Lower lobe of right lung (tissue), 2 donors: ENCODE measurements around the gene HS6ST1. TPM values are rescaled to one million over a fixed set of nuclear protein-coding genes. Genes with fewer than 3 reads are reported as not detected.

Experiments used
- ATAC-seq, 2 donors: fragments of 200-7000 bp; cut with Tn5 transposase; one replicate each; pipeline ENCODE4 v1.9.1; 2020 to 2022; ENCODE audit warnings: mild to moderate bottlenecking in 2 of 2, moderate library complexity in 2 of 2
- DNase-seq: peaks from one replicate; pipeline ENCODE4 v3.0.0-alpha.2; 2020
- H3K27ac ChIP-seq: fragments of 200-600 bp; one replicate; pipeline ENCODE4 v1.8.0; 2022
- H3K27me3 ChIP-seq: fragments of 200-600 bp; one replicate; pipeline ENCODE4 v1.8.0; 2022; ENCODE audit warnings: low read depth
- H3K36me3 ChIP-seq: fragments of 200-600 bp; one replicate; pipeline ENCODE4 v1.8.0; 2022; ENCODE audit warnings: mild to moderate bottlenecking
- H3K4me1 ChIP-seq: fragments of 200-600 bp; one replicate; pipeline ENCODE4 v1.8.0; 2022
- H3K4me3 ChIP-seq: fragments of 200-600 bp; one replicate; pipeline ENCODE4 v1.8.0; 2022; ENCODE audit warnings: mild to moderate bottlenecking
- H3K9me3 ChIP-seq: fragments of 200-600 bp; one replicate; pipeline ENCODE4 v1.8.0; 2022
- CTCF ChIP-seq: fragments of 200-600 bp; IDR thresholded peaks from one replicate; pipeline ENCODE4 v1.8.0; 2022; ENCODE audit warnings: antibody characterized with exemption, mild to moderate bottlenecking
- intact Hi-C: fragments of 100-400 bp; cut with DNase I; formaldehyde crosslinking; loops from one replicate; pipeline ENCODE4 v1.11.0; 2022
- total RNA-seq: library from RNA; stranded (reverse); fragmentation: NEBNext Ultra II Directional; extraction: Animal tissue kit (Norgen Biotek cat#: 25700); gene quantifications from one replicate; pipeline ENCODE4 v1.2.1, GENCODE V29; 2021
- donor health status: DM: no; HTN: yes; CAD: no; lungs with severe emphysema.

The HS6ST1 gene
- total RNA-seq, 1 donor from 2014 or later = 26.3 TPM

DNA sequence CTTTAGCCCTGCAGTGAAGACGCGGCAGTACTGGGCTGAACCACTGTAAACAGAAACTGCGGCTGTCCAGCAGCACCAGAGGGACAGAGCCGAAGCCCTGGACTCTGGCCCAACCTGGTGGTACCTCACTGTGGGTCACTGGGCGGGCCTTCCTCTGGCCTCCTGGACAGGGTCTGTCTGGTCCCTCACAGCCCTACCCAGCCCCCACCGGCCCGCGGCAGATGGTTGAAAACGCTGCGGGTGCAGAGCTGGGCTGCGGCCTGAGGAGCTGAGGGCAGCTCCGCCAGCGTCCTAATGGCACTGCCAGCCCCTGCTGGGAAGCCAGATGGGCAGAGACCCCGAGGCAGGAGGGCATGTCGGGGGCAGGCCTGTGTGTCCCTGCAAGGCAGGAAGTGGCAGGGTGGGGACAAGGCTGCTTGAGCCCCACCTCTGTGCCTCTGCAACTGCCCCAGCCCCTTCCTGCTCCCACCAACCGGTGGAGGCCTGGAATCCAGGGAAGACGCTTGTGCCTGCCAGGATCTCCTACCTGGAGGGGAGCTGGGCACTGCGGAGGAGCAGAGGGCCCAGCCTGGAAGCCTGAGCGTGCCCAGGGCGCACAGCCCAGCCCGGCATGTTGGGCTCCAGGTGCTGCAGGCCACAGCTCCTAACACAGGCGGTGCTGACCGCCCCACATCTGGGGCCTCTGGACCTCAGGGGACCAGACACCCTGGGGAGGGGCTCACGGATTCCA lies 36.3 kb downstream of the HS6ST1 start:
- Histone ChIP-seq H3K4me1 (peaks cover 39% of the 10 kb centered on the region), H3K4me3 (no peak overlapping the region)

GRCh38 chr2:128281852-128282245 lies 36.8 kb downstream of the HS6ST1 start:
- DNase-seq = peak; percentile 24
- Histone ChIP-seq H3K4me3 (no peak overlapping the region), H3K27ac (no peak overlapping the region), H3K9me3 (no peaks in the 10 kb centered on the region), H3K36me3 (no peaks in the 10 kb centered on the region), H3K27me3 (no peaks in the 10 kb centered on the region), H3K4me1 (peaks cover 39% of the 10 kb centered on the region)
- intact Hi-C loops = no loop called here
- TF ChIP-seq CTCF = no peak
- no peak for ATAC-seq

More for the DNA sequence above, 36.3 kb downstream of the HS6ST1 start:
- Histone ChIP-seq H3K36me3 (no peaks in the 10 kb centered on the region), H3K9me3 (no peaks in the 10 kb centered on the region), H3K27ac (peak overlapping the region; percentile 18), H3K27me3 (no peaks in the 10 kb centered on the region)
- intact Hi-C loops = no loop called here
- no peak for TF ChIP-seq CTCF
- DNase-seq (peak; percentile 47), ATAC-seq (no peak)

DNA sequence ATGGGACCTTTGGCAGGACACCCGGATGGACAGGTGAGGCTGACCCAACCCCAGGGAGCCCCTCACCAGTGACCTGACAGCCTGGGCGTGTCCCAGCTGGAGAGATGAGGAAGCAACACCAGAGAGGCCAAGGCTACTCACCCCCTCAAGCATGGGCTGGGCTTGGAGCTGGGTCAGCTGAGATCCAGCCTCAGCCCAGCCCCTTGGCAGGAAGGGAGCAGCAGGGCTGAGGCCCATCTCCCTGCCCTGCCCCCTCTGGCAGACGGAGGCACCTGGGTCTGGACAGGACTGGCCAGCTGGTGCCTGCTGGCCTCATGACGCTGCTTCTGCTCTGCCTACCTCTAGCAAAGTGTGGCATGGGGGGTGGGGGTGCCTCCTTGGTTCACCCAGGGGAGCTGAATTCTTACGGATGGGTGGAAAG lies 37.8 kb downstream of the HS6ST1 start:
- no peak for TF ChIP-seq CTCF
- ATAC-seq (peak; percentile 18 to 19), DNase-seq (peak; percentile 51)
- H3K36me3 ChIP-seq = peaks cover 4% of the 10 kb centered on the region
- H3K27me3 ChIP-seq = no peaks in the 10 kb centered on the region
- peak overlapping the region; percentile 24 for H3K27ac ChIP-seq
- H3K4me1 ChIP-seq = peaks cover 33% of the 10 kb centered on the region
- no peak overlapping the region for H3K4me3 ChIP-seq
- no peaks in the 10 kb centered on the region for H3K9me3 ChIP-seq
- intact Hi-C loops = no loop called here

DNA sequence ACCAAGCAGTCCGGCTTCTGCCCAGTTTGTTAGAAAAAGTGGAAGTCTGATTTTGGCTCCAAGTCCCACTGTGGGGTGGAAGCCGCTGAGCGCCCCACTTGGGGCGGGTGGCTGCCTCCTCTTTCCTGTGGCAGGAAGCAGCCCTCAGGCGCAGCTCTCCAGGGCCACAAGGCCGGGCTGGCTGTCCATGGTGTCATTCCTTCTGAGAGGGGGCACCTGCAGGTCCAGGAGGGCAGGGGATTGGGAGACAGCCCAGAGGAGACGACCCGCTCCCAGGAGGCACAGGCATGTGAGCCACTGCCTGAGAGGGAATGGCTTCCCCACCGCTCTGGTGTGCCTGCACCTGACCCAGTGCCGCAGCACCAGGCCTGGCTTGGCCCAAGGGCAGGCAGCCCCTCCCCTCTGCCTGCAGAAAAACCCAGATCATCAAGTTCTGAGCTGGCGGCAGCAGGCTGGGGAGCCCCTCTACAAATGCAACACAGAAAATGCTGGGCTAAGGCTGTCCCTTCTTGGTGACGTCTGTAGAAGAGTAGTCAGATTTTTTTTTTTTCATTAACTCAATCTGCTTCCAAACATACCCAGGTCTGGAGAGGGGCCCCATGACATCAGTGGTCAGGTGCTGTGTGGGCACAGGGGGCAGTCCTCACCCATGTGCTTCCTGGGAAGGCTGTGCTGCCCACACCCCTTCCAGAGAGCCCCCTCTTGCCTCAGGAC lies 38.4 kb downstream of the HS6ST1 start:
- Histone ChIP-seq H3K36me3 (peaks cover 4% of the 10 kb centered on the region), H3K27ac (peak overlapping the region; percentile 24), H3K4me3 (no peak overlapping the region), H3K27me3 (no peaks in the 10 kb centered on the region), H3K4me1 (peaks cover 32% of the 10 kb centered on the region), H3K9me3 (no peaks in the 10 kb centered on the region)
- no peak for TF ChIP-seq CTCF
- DNase-seq = peak; percentile 47
- intact Hi-C loops = no loop called here
- ATAC-seq = peak; percentile 14 to 22

GRCh38 chr2:128279786-128280157 lies 38.9 kb downstream of the HS6ST1 start:
- Histone ChIP-seq H3K4me3 (no peak overlapping the region), H3K27me3 (no peaks in the 10 kb centered on the region), H3K36me3 (peaks cover 4% of the 10 kb centered on the region), H3K27ac (no peak overlapping the region), H3K9me3 (peaks cover 5% of the 10 kb centered on the region), H3K4me1 (peaks cover 32% of the 10 kb centered on the region)
- ATAC-seq = no peak
- DNase-seq = peak; percentile 40
- no peak for TF ChIP-seq CTCF
- intact Hi-C loops = no loop called here
